ENCODE measurements around the gene LGR6.
"Not testable (repeated sequence)": the region's sequence is repeated elsewhere in the genome, so short reads cannot be mapped to it uniquely, and the experiment has no call there.

Gene LGR6

GRCh38 chr1:202165942-202166843, 27.4 kb upstream of the LGR6 start:
- no peak overlapping the region for H3K4me2 ChIP-seq
- no peaks in the 10 kb centered on the region for H3K36me3 ChIP-seq (ENCODE audit: insufficient read depth)
- no peak overlapping the region for H2AFZ ChIP-seq (ENCODE audit: low read depth)
- H3K27ac ChIP-seq, result no peak overlapping the region
- H4K20me1 ChIP-seq (ENCODE audit: insufficient read depth), result no peaks in the 10 kb centered on the region
- H3K9ac ChIP-seq, result no peak overlapping the region
- peaks cover 10% of the 10 kb centered on the region; the same call in 1 of the 2 replicates for H3K27me3 ChIP-seq (ENCODE audit: insufficient read depth, low read depth)
- H3K79me2 ChIP-seq (ENCODE audit: insufficient read depth, low read depth), result no peaks in the 10 kb centered on the region
- H3K4me1 ChIP-seq (ENCODE audit: low read depth, poor library complexity, severe bottlenecking), result peaks cover 4% of the 10 kb centered on the region
- no peak for TF ChIP-seq CTCF (conservative IDR thresholded peaks at IDR 0.05; ENCODE audit: low read depth, low read length)
- H3K4me3 ChIP-seq (IDR thresholded peaks at IDR 0.05; ENCODE audit: insufficient read depth, low read depth, low read length), result no peak overlapping the region

- not testable (repeated sequence) for H3K9ac ChIP-seq; H3K79me2 ChIP-seq (ENCODE audit: insufficient read depth, low read depth); H3K27ac ChIP-seq; H3K36me3 ChIP-seq (ENCODE audit: insufficient read depth); H4K20me1 ChIP-seq (ENCODE audit: insufficient read depth); H3K4me2 ChIP-seq; H3K4me3 ChIP-seq (IDR thresholded peaks at IDR 0.05; ENCODE audit: insufficient read depth, low read depth, low read length); H2AFZ ChIP-seq (ENCODE audit: low read depth); H3K4me1 ChIP-seq (ENCODE audit: low read depth, poor library complexity, severe bottlenecking); H3K27me3 ChIP-seq (ENCODE audit: insufficient read depth, low read depth)
Observed at GRCh38 chr1:202167054-202167453, 26.5 kb upstream of the LGR6 start.

- Histone ChIP-seq H2AFZ (ENCODE audit: low read depth) (no peak overlapping the region), H3K4me1 (ENCODE audit: low read depth, poor library complexity, severe bottlenecking) (peaks cover 4% of the 10 kb centered on the region), H3K4me3 (IDR thresholded peaks at IDR 0.05; ENCODE audit: insufficient read depth, low read depth, low read length) (no peak overlapping the region), H3K9ac (no peak overlapping the region), H3K27me3 (ENCODE audit: insufficient read depth, low read depth) (no peaks in the 10 kb centered on the region; the same call in 1 of the 2 replicates), H4K20me1 (ENCODE audit: insufficient read depth) (no peaks in the 10 kb centered on the region), H3K36me3 (ENCODE audit: insufficient read depth) (no peaks in the 10 kb centered on the region), H3K27ac (no peak overlapping the region), H3K4me2 (no peak overlapping the region), H3K79me2 (ENCODE audit: insufficient read depth, low read depth) (no peaks in the 10 kb centered on the region)
- TF ChIP-seq CTCF (conservative IDR thresholded peaks at IDR 0.05; ENCODE audit: low read depth, low read length), result no peak
Observed at GRCh38 chr1:202167708-202168415, 25.7 kb upstream of the LGR6 start.

GRCh38 chr1:202168861-202169260, 24.7 kb upstream of the LGR6 start:
- no peak for TF ChIP-seq CTCF (conservative IDR thresholded peaks at IDR 0.05; ENCODE audit: low read depth, low read length)
- no peak overlapping the region for H3K9ac ChIP-seq
- H3K79me2 ChIP-seq (ENCODE audit: insufficient read depth, low read depth), result no peaks in the 10 kb centered on the region
- no peak overlapping the region for H3K27ac ChIP-seq
- H2AFZ ChIP-seq (ENCODE audit: low read depth), result no peak overlapping the region
- H3K4me3 ChIP-seq (IDR thresholded peaks at IDR 0.05; ENCODE audit: insufficient read depth, low read depth, low read length), result no peak overlapping the region
- H3K36me3 ChIP-seq (ENCODE audit: insufficient read depth), result no peaks in the 10 kb centered on the region
- no peak overlapping the region for H3K4me2 ChIP-seq
- no peaks in the 10 kb centered on the region; the same call in 1 of the 2 replicates for H3K27me3 ChIP-seq (ENCODE audit: insufficient read depth, low read depth)
- no peaks in the 10 kb centered on the region for H4K20me1 ChIP-seq (ENCODE audit: insufficient read depth)
- H3K4me1 ChIP-seq (ENCODE audit: low read depth, poor library complexity, severe bottlenecking), result peaks cover 4% of the 10 kb centered on the region
